Nephron progenitor cell (in vitro differentiated cells): ENCODE results near the gene CREB5.

Experiments
- DNase-seq: peaks from one replicate; pipeline ENCODE4 v3.0.0; 2021
- H3K27ac Mint-ChIP-seq: 2 replicates; pipeline ENCODE4 v1.8.0; 2021; ENCODE audit warnings: mild to moderate bottlenecking, moderate library complexity, mixed read lengths
- H3K27me3 Mint-ChIP-seq: 2 replicates; pipeline ENCODE4 v1.8.0; 2021; ENCODE audit warnings: mild to moderate bottlenecking, low read depth, mixed read lengths; ENCODE audit not compliant: poor library complexity
- H3K36me3 Mint-ChIP-seq: 2 replicates; pipeline ENCODE4 v1.8.0; 2021; ENCODE audit warnings: low read depth, mixed read lengths
- H3K4me1 Mint-ChIP-seq: 2 replicates; pipeline ENCODE4 v1.8.0; 2021; ENCODE audit warnings: mixed read lengths
- H3K4me3 Mint-ChIP-seq: 2 replicates; pipeline ENCODE4 v1.8.0; 2021; ENCODE audit warnings: mild to moderate bottlenecking, moderate library complexity, mixed read lengths
- H3K9me3 Mint-ChIP-seq: 2 replicates; pipeline ENCODE4 v1.8.0; 2021; ENCODE audit warnings: mild to moderate bottlenecking, moderate library complexity, mixed read lengths
- TF ChIP-seq, protein P1 (sequence below): fragments of 200-600 bp; sonication (generic); IDR thresholded peaks from 2 replicates; pipeline ENCODE4 v1.5.0; 2021; ENCODE audit warnings: antibody characterized with exemption

Gene CREB5

DNA sequence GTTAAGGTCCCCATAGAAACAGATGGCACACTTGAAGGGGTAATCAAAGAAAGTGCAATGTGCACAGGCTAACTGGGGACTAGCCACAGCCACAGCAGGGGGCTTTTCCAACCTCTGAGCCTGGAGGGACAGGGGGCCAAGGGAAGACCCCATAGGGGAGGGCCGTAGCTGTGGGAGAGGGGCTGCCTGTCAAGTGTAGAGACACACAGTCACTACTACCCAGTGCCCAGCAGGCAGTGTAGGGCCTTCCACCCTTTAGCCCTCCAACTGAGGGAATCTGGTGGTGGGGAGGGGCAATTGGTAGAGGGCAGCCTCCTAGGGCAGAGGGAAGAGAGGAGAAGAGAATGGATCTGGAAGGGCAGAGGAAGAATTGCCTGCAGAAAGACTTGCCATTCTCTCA is 54.6 kb downstream of the CREB5 start:
- TF ChIP-seq, protein P1, sequence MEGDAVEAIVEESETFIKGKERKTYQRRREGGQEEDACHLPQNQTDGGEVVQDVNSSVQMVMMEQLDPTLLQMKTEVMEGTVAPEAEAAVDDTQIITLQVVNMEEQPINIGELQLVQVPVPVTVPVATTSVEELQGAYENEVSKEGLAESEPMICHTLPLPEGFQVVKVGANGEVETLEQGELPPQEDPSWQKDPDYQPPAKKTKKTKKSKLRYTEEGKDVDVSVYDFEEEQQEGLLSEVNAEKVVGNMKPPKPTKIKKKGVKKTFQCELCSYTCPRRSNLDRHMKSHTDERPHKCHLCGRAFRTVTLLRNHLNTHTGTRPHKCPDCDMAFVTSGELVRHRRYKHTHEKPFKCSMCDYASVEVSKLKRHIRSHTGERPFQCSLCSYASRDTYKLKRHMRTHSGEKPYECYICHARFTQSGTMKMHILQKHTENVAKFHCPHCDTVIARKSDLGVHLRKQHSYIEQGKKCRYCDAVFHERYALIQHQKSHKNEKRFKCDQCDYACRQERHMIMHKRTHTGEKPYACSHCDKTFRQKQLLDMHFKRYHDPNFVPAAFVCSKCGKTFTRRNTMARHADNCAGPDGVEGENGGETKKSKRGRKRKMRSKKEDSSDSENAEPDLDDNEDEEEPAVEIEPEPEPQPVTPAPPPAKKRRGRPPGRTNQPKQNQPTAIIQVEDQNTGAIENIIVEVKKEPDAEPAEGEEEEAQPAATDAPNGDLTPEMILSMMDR: no peak
- Mint-ChIP-seq H3K9me3 (no peaks in the 10 kb centered on the region), H3K27me3 (no peaks in the 10 kb centered on the region)

DNA sequence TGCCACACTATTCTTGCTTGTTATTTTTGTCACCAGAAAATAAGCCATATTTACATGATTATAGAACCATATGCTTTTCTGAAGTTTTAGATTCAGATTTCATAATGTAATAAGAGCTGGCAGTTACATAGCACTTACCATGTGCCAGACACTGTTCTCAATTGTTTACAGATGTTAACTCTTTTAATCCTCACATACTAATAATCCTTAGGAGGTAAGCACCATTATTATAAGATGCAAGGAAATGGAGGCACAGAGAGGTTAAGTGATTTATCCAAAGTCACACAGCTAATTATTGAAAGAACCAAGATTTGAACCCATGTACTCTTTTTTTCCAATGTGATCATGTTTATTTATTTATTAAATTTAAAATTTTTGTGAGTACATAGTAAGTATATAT is 57.2 kb downstream of the CREB5 start:
- no peak for DNase-seq
- H3K27me3 Mint-ChIP-seq: no peaks in the 10 kb centered on the region
- H3K4me1 Mint-ChIP-seq: peaks cover 37% of the 10 kb centered on the region
- H3K27ac Mint-ChIP-seq: no peak overlapping the region
- H3K36me3 Mint-ChIP-seq: no peaks in the 10 kb centered on the region
- no peaks in the 10 kb centered on the region for H3K9me3 Mint-ChIP-seq
- TF ChIP-seq, protein P1: no peak
- no peak overlapping the region for H3K4me3 Mint-ChIP-seq

More for the DNA sequence above, 54.6 kb downstream of the CREB5 start:
- no peak overlapping the region for H3K4me3 Mint-ChIP-seq
- no peak for DNase-seq
- H3K27ac Mint-ChIP-seq: peak overlapping the region; percentile 38
- peaks cover 4% of the 10 kb centered on the region for H3K36me3 Mint-ChIP-seq
- peaks cover 18% of the 10 kb centered on the region for H3K4me1 Mint-ChIP-seq

DNA sequence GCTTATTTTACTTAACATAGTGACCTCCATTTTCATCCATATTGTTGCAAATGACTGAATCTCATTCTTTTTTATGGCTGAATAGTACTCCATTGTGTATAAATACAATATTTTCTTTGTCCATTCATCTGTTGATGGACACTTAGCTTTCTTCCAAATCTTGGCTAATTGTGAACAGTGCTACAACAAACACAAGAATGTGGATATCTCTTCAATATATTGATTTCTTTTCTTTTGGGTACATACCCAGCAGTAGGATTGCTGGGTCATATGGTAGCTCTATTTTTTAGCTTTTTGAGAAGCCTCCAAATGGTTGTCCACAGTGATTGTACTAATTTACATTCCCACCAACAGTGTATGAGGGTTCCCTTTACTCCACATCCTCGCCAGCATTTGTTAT is 58.0 kb downstream of the CREB5 start:
- no peaks in the 10 kb centered on the region for H3K27me3 Mint-ChIP-seq
- H3K4me3 Mint-ChIP-seq: no peak overlapping the region
- no peaks in the 10 kb centered on the region for H3K36me3 Mint-ChIP-seq
- DNase-seq: no peak
- no peaks in the 10 kb centered on the region for H3K9me3 Mint-ChIP-seq
- H3K4me1 Mint-ChIP-seq: peaks cover 45% of the 10 kb centered on the region
- no peak overlapping the region for H3K27ac Mint-ChIP-seq
- TF ChIP-seq, protein P1: no peak

GRCh38 chr7:28472332-28472731 is 60.0 kb downstream of the CREB5 start:
- Mint-ChIP-seq H3K27ac (no peak overlapping the region), H3K4me3 (no peak overlapping the region), H3K4me1 (peaks cover 46% of the 10 kb centered on the region), H3K27me3 (no peaks in the 10 kb centered on the region), H3K9me3 (no peaks in the 10 kb centered on the region), H3K36me3 (no peaks in the 10 kb centered on the region)
- TF ChIP-seq, protein P1: no peak
- no peak for DNase-seq

DNA sequence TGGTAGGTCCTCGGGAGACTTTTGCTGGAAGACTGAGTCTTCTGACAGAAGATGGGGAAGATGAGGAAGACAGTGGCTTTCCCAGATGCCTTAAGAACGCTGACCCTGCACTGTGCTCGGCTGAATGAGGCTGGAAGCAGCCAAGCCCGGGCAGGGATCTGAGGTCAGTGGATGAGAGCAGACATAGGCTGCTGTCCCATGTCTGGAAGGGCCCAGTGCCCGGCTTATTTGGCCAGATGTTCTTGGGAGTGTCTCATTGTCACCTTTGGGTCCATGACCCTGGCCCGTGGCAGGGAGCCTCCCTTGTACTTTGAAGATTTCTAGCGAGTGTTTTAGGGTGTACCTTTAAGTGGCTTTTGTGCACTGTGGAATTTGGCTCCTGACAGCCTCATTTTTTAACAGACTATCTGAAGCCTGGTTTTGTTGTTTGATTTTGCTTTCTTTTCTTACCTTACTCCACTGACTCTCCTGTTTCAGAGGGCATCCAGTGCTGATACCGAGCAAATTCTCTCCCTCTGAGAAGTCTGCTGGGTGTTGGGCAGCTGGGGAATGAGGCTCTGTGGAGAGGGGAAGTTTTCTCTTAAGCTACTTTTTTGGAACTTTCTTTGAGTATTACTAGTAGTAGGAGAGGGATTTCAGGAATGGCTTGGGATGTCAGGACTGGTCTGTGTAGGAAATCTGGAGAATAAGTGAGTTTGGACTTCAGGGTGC is 61.4 kb downstream of the CREB5 start:
- TF ChIP-seq, protein P1: no peak
- H3K9me3 Mint-ChIP-seq: no peaks in the 10 kb centered on the region
- peak overlapping the region; percentile 44 for H3K27ac Mint-ChIP-seq

DNA sequence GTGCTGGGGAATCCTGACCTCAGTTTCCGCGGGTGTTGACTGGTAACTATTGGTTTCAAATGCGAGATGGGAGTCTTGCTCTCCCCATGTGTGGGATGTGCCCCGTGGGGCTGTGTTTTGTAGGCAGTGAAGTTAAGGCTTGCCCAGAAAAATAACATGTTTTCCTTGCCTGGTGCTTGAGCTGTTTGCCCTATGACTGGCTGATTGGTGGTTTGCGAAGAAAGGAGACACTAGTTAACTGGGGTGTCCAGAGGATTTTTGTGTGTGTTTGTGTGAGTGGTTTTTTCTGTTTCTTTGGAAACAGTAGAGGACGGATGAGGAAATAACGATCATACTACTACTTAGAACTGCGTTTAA is 61.9 kb downstream of the CREB5 start:
- peak overlapping the region; percentile 1 for H3K4me3 Mint-ChIP-seq
- H3K27me3 Mint-ChIP-seq: no peaks in the 10 kb centered on the region

More for the DNA sequence above, 61.4 kb downstream of the CREB5 start:
- H3K36me3 Mint-ChIP-seq: no peaks in the 10 kb centered on the region
- no peak for DNase-seq
- H3K27me3 Mint-ChIP-seq: no peaks in the 10 kb centered on the region
- peak overlapping the region; percentile 1 for H3K4me3 Mint-ChIP-seq
- peaks cover 52% of the 10 kb centered on the region for H3K4me1 Mint-ChIP-seq

More for the DNA sequence above, 61.9 kb downstream of the CREB5 start:
- DNase-seq: no peak
- Mint-ChIP-seq H3K9me3 (no peaks in the 10 kb centered on the region), H3K36me3 (no peaks in the 10 kb centered on the region), H3K27ac (peak overlapping the region; percentile 44), H3K4me1 (peaks cover 57% of the 10 kb centered on the region)
- TF ChIP-seq, protein P1: no peak
